Measurements from ENCODE around the gene ATG7.

ATG7 gene

GRCh38 chr3:11271986-11272904 is at the start of gene ATG7:
TSS of gene ATG7 (plus strand) at chr3:11272397. CDS start at chr3:11298696, 26,299 bp downstream.
- Histone ChIP-seq H4K20me1 (ENCODE audit: low read depth, low read length) (no peaks in the 10 kb centered on the region), H3K9me2 (replicated peaks; ENCODE audit: insufficient read depth, low read length) (no peaks in the 10 kb centered on the region), H3K36me3 (ENCODE audit: low read length) (no peaks in the 10 kb centered on the region), H3K9me3 (ENCODE audit: insufficient read depth, low read length) (no peaks in the 10 kb centered on the region), H3K27me3 (ENCODE audit: low read length) (no peaks in the 10 kb centered on the region), H3K9ac (ENCODE audit: low read length) (peak within 1 kb of the TSS; percentile 77), H3K79me2 (ENCODE audit: insufficient read depth, low read length) (peaks cover 30% of the 10 kb centered on the region), H3K27ac (ENCODE audit: low read depth, low read length) (peak within 1 kb of the TSS; percentile 40), H3K4me3 (ENCODE audit: insufficient read depth, low read length, poor library complexity, severe bottlenecking) (peak within 1 kb of the TSS; percentile 83), H3K4me2 (ENCODE audit: low read depth, low read length, poor library complexity, severe bottlenecking) (peak within 1 kb of the TSS; percentile 83), H3F3A (ENCODE audit: insufficient read depth) (no peaks in the 10 kb centered on the region), H2AFZ (ENCODE audit: low read depth, low read length, severe bottlenecking) (peak within 1 kb of the TSS; percentile 89)
- TF ChIP-seq, protein P1, sequence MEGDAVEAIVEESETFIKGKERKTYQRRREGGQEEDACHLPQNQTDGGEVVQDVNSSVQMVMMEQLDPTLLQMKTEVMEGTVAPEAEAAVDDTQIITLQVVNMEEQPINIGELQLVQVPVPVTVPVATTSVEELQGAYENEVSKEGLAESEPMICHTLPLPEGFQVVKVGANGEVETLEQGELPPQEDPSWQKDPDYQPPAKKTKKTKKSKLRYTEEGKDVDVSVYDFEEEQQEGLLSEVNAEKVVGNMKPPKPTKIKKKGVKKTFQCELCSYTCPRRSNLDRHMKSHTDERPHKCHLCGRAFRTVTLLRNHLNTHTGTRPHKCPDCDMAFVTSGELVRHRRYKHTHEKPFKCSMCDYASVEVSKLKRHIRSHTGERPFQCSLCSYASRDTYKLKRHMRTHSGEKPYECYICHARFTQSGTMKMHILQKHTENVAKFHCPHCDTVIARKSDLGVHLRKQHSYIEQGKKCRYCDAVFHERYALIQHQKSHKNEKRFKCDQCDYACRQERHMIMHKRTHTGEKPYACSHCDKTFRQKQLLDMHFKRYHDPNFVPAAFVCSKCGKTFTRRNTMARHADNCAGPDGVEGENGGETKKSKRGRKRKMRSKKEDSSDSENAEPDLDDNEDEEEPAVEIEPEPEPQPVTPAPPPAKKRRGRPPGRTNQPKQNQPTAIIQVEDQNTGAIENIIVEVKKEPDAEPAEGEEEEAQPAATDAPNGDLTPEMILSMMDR (IDR thresholded peaks at IDR 0.05; ENCODE audit: insufficient read depth, low read length, poor library complexity, severe bottlenecking) = no peak
- no peak for TF ChIP-seq EZH2phosphoT487 (conservative IDR thresholded peaks at IDR 0.05; ENCODE audit: low read length)

DNA sequence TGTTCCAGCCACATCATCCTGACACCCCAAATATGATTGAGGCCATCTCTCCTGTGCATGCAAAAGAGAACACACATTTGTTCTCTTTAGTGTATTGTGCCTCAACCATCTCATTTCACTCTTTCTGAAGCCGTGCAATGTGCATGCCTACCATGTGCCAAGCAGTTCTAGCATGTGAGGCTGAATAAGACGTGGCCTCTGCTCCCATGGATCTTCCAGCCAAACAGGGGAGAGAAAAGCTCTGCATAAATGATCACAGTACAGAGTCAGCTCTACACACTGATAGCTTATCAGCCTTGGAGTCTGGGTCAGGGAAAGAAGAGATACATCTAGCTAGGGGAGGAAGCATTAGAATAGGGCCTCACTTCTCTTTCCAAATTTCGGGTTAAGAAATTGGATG is 48.2 kb upstream of the ATG7 start:
- H4K20me1 ChIP-seq (ENCODE audit: low read depth, low read length) = no peaks in the 10 kb centered on the region
- no peaks in the 10 kb centered on the region for H3F3A ChIP-seq (ENCODE audit: insufficient read depth)
- no peaks in the 10 kb centered on the region for H3K36me3 ChIP-seq (ENCODE audit: low read length)
- H3K4me2 ChIP-seq (ENCODE audit: low read depth, low read length, poor library complexity, severe bottlenecking) = no peak overlapping the region
- no peaks in the 10 kb centered on the region for H3K79me2 ChIP-seq (ENCODE audit: insufficient read depth, low read length)
- H3K9ac ChIP-seq (ENCODE audit: low read length) = no peak overlapping the region
- TF ChIP-seq EZH2phosphoT487 (conservative IDR thresholded peaks at IDR 0.05; ENCODE audit: low read length) = no peak
- TF ChIP-seq, protein P1 (IDR thresholded peaks at IDR 0.05; ENCODE audit: insufficient read depth, low read length, poor library complexity, severe bottlenecking) = no peak
- no peaks in the 10 kb centered on the region for H3K9me2 ChIP-seq (replicated peaks; ENCODE audit: insufficient read depth, low read length)
- no peaks in the 10 kb centered on the region for H3K9me3 ChIP-seq (ENCODE audit: insufficient read depth, low read length)
- no peak overlapping the region for H3K27ac ChIP-seq (ENCODE audit: low read depth, low read length)
- no peak overlapping the region for H2AFZ ChIP-seq (ENCODE audit: low read depth, low read length, severe bottlenecking)
- H3K27me3 ChIP-seq (ENCODE audit: low read length) = no peaks in the 10 kb centered on the region
- H3K4me3 ChIP-seq (ENCODE audit: insufficient read depth, low read length, poor library complexity, severe bottlenecking) = no peak overlapping the region

DNA sequence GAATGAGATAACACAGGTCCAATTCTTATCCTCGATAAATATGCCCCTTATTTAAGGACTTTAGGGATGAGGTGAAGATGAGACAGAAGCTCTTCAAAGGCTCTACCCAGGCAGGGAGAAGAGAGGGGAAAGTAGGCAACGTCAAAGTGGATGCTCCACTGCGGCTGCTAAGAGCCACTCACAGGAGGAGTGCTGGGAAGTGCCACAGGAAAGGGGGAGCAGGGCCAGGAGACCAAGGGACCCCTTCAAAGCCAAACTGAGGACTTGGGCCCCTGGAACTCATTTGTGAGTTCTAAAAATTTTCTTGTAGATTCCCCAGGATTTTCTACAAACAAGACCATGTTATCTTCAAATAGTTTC is 47.3 kb upstream of the ATG7 start:
- Histone ChIP-seq H3K9ac (ENCODE audit: low read length) (no peak overlapping the region), H3F3A (ENCODE audit: insufficient read depth) (no peaks in the 10 kb centered on the region), H3K9me3 (ENCODE audit: insufficient read depth, low read length) (no peaks in the 10 kb centered on the region), H3K36me3 (ENCODE audit: low read length) (no peaks in the 10 kb centered on the region), H3K9me2 (replicated peaks; ENCODE audit: insufficient read depth, low read length) (no peaks in the 10 kb centered on the region), H3K27me3 (ENCODE audit: low read length) (no peaks in the 10 kb centered on the region), H2AFZ (ENCODE audit: low read depth, low read length, severe bottlenecking) (no peak overlapping the region), H3K27ac (ENCODE audit: low read depth, low read length) (no peak overlapping the region), H4K20me1 (ENCODE audit: low read depth, low read length) (no peaks in the 10 kb centered on the region), H3K4me2 (ENCODE audit: low read depth, low read length, poor library complexity, severe bottlenecking) (no peak overlapping the region), H3K4me3 (ENCODE audit: insufficient read depth, low read length, poor library complexity, severe bottlenecking) (no peak overlapping the region), H3K79me2 (ENCODE audit: insufficient read depth, low read length) (no peaks in the 10 kb centered on the region)
- no peak for TF ChIP-seq EZH2phosphoT487 (conservative IDR thresholded peaks at IDR 0.05; ENCODE audit: low read length)
- TF ChIP-seq, protein P1 (IDR thresholded peaks at IDR 0.05; ENCODE audit: insufficient read depth, low read length, poor library complexity, severe bottlenecking) = no peak

Measured in SU-DHL-6 (cell line).